K562 (cell line): Measurements from ENCODE around the gene TMEM273. TPM values are rescaled to one million over a fixed set of nuclear protein-coding genes. Genes with fewer than 3 reads are reported as not detected.
A peak's percentile ranks its signal among the peaks of the same experiment; 100 is the strongest.

Experiments used
- BRD9 ChIP-seq: fragments of 450-650 bp; IDR thresholded peaks from 2 replicates; pipeline ENCODE4 v1.6.1; 2018; ENCODE audit warnings: low read depth; ENCODE audit not compliant: partially characterized antibody
- CEBPG ChIP-seq, 3 experiments: fragments of 200-800 bp in 1 of 3; sonication (Bioruptor generic) in 1 of 3; sonication (generic) in 1 of 3; formaldehyde crosslinking in 1 of 3; IDR thresholded peaks in 2 of 3; conservative IDR thresholded peaks in 1 of 3; 2 replicates each; pipeline versions ENCODE4 v1.6.1 to v1.8.0; 2016 to 2022; ENCODE audit warnings: missing compliant biosample characterization in 2 of 3, missing genetic modification characterization in 2 of 3, mild to moderate bottlenecking in 1 of 3, missing genetic modification reagents in 1 of 3
- DEAF1 ChIP-seq: fragments of 450-650 bp; formaldehyde crosslinking; IDR thresholded peaks from 2 replicates; pipeline ENCODE4 v1.4.0; 2020; ENCODE audit warnings: mild to moderate bottlenecking, moderate library complexity
- EP300 ChIP-seq: IDR thresholded peaks from 2 replicates; pipeline ENCODE4 v1.6.1; 2012; ENCODE audit warnings: low read length, improper control_type of control experiment
- FOXK1 ChIP-seq: sonication (generic); formaldehyde crosslinking; IDR thresholded peaks from 2 replicates; pipeline ENCODE4 v1.8.0; 2022; ENCODE audit warnings: missing genetic modification reagents, mild to moderate bottlenecking, borderline replicate concordance
- GATAD2A ChIP-seq: fragments of 450-650 bp; IDR thresholded peaks from 2 replicates; pipeline ENCODE4 v1.6.1; 2017
- HDAC3 ChIP-seq: fragments of 450-650 bp; IDR thresholded peaks from 2 replicates; pipeline ENCODE4 v1.6.1; 2018; ENCODE audit warnings: borderline replicate concordance, mild to moderate bottlenecking, moderate library complexity; ENCODE audit not compliant: partially characterized antibody
- HMG20B ChIP-seq: fragments of 250-450 bp; sonication (Bioruptor Pico); IDR thresholded peaks from 2 replicates; pipeline ENCODE4 v1.5.0; 2021; ENCODE audit warnings: mild to moderate bottlenecking
- JUNB ChIP-seq: fragments of 450-650 bp; formaldehyde crosslinking; conservative IDR thresholded peaks from 2 replicates; pipeline ENCODE4 v1.4.0; 2020; ENCODE audit warnings: mild to moderate bottlenecking
- KDM4B ChIP-seq, 2 experiments: fragments of 450-650 bp in 1 of 2; sonication (generic) in 1 of 2; IDR thresholded peaks; 2 replicates each; pipeline ENCODE4 v1.6.1; 2016 to 2017; ENCODE audit warnings: borderline replicate concordance in 2 of 2, antibody characterized with exemption in 1 of 2, low read depth in 1 of 2, mild to moderate bottlenecking in 1 of 2
- PHF8 ChIP-seq: fragments of 200-600 bp; sonication (generic); IDR thresholded peaks from 2 replicates; pipeline ENCODE4 v1.6.1; 2012; ENCODE audit warnings: mixed run types, mild to moderate bottlenecking, inconsistent platforms, low read length, moderate library complexity, borderline replicate concordance
- POLR2AphosphoS2 ChIP-seq: IDR thresholded peaks from 2 replicates; pipeline ENCODE4 v1.6.1; 2012; ENCODE audit warnings: low read length, improper control_type of control experiment
- UBTF ChIP-seq, 2 experiments: IDR thresholded peaks; 2 replicates each; pipeline ENCODE4 v1.6.1; 2012; ENCODE audit warnings: improper control_type of control experiment in 2 of 2, low read depth in 2 of 2, low read length in 2 of 2, borderline replicate concordance in 1 of 2
- ZNF146 ChIP-seq: IDR thresholded peaks from one replicate; pipeline ENCODE4 v1.6.1; 2018; ENCODE audit warnings: missing compliant biosample characterization; ENCODE audit not compliant: unreplicated experiment
- ZNF354B ChIP-seq: fragments of 250-450 bp; sonication (Bioruptor Pico); IDR thresholded peaks from 2 replicates; pipeline ENCODE4 v1.4.0; 2020
- ZNF431 ChIP-seq: sonication (generic); formaldehyde crosslinking; IDR thresholded peaks from 2 replicates; pipeline ENCODE4 v1.8.0; 2022; ENCODE audit warnings: mild to moderate bottlenecking, missing genetic modification reagents
- ZNF445 ChIP-seq: fragments of 250-450 bp; sonication (Bioruptor Pico); IDR thresholded peaks from 2 replicates; pipeline ENCODE4 v1.4.0; 2020; ENCODE audit warnings: low read depth, mild to moderate bottlenecking, moderate library complexity
- polyA plus RNA-seq, 8 experiments: library from polyadenylated mRNA; depleted of rRNA in 4 of 8; stranded (reverse) in 5 of 8; unstranded in 3 of 8; fragments of >200 nt; fragmentation: Nextera tagmentation in 2 of 8; fragmentation: Illumina TruSeq in 1 of 8; extraction: Ambion mirVana in 2 of 8; extraction: Trizol in 1 of 8; gene quantifications; 2 replicates each; pipeline versions ENCODE4 v1.2.1 to v1.2.3, GENCODE V29; 2011 to 2014; ENCODE audit warnings: inconsistent platforms in 1 of 8, missing spikeins in 1 of 8
- total RNA-seq, 7 experiments: library from RNA; depleted of rRNA in 6 of 7; stranded (reverse); fragments of >200 nt in 6 of 7; fragmentation: Illumina TruSeq in 2 of 7; extraction: Trizol in 2 of 7; gene quantifications; 2 replicates each; pipeline versions ENCODE4 v1.2.1 to v1.2.3, GENCODE V29; 2011 to 2021; ENCODE audit warnings: low replicate concordance in 1 of 7
- TF ChIP-seq, protein P1 (sequence below): IDR thresholded peaks from 2 replicates; pipeline ENCODE4 v1.6.1; 2011; ENCODE audit not compliant: insufficient read length; ENCODE audit errors: extremely low read depth
- TF ChIP-seq, protein P2 (sequence below): sonication (generic); formaldehyde crosslinking; IDR thresholded peaks from 2 replicates; pipeline ENCODE4 v1.8.0; 2022; ENCODE audit warnings: mild to moderate bottlenecking, missing genetic modification reagents

The TMEM273 gene
- total and polyA plus RNA-seq, 9 of the 15 experiments (the other 6 are each of a cell fraction or from before 2014, with no cell fraction given) = 39.2 to 131 (median 95.6) TPM

DNA sequence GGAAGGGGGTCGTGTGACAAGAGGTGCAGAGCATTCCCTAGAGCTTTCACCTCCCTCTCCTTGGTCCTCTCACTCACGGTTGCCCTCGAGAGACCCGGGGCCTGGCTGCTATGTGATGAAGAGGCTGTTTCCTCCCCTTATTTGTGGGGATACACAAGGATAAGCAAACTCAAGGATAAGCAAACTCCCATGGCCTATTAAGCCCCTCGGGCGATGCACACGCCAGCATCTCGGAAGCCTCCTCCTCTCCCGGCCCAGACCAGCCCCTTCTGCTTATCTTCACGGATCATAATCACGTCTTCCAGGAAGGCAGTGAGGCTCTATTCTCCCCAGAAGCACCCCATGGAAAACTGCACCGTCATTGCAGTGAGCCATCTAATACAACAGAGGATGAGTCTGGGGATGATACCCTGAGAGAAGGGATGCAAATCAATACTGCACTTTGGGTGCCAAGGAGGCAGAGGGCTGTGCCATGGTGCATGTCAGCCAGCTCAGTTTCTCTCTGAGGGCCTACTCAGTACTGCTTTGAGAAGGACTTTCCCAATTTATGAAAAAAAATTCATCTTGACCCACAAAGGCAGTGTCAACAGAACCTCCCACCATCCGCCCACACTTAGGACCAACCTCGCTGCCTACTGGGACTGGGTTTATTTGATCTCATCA is 22.2 kb downstream of the TMEM273 start (continued):
- TF ChIP-seq HDAC3 (no peak), PHF8 (no peak), JUNB (CRISPR knock-in tag) (no peak; the same call in 1 of the 2 replicates), BRD9 (no peak), ZNF146 (CRISPR knock-in tag) (no peak), HMG20B (CRISPR knock-in tag) (no peak), UBTF (IDR thresholded peaks at IDR 0.05; ENCODE audit: borderline replicate concordance in 1 of 2, low read depth in 2 of 2, low read length in 2 of 2) (peak in 1 of 2 experiments; percentile 53; a peak in 1 of 4 replicates), ZNF445 (CRISPR knock-in tag) (peak; percentile 38; the same call in 1 of the 2 replicates), FOXK1 (CRISPR knock-in tag) (no peak), EP300 (peak; percentile 91), KDM4B (IDR thresholded peaks at IDR 0.05; ENCODE audit: borderline replicate concordance in 2 of 2, low read depth in 1 of 2) (no peak), DEAF1 (CRISPR knock-in tag) (0 out of 2 replicates have a peak, but pooled peaks have one; percentile 15), ZNF354B (0 out of 2 replicates have a peak, but pooled peaks have one; percentile 26), ZNF431 (CRISPR knock-in tag) (no peak), GATAD2A (peak; percentile 98), POLR2AphosphoS2 (no peak), CEBPG (CRISPR knock-in tag; IDR thresholded peaks at IDR 0.05) (no peak), CEBPG (tag; conservative IDR thresholded peaks at IDR 0.05 in 1 of 2, IDR thresholded peaks at IDR 0.05 in 1 of 2) (no peak)
- TF ChIP-seq, protein P1, sequence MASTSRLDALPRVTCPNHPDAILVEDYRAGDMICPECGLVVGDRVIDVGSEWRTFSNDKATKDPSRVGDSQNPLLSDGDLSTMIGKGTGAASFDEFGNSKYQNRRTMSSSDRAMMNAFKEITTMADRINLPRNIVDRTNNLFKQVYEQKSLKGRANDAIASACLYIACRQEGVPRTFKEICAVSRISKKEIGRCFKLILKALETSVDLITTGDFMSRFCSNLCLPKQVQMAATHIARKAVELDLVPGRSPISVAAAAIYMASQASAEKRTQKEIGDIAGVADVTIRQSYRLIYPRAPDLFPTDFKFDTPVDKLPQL = no peak
- TF ChIP-seq, protein P2, sequence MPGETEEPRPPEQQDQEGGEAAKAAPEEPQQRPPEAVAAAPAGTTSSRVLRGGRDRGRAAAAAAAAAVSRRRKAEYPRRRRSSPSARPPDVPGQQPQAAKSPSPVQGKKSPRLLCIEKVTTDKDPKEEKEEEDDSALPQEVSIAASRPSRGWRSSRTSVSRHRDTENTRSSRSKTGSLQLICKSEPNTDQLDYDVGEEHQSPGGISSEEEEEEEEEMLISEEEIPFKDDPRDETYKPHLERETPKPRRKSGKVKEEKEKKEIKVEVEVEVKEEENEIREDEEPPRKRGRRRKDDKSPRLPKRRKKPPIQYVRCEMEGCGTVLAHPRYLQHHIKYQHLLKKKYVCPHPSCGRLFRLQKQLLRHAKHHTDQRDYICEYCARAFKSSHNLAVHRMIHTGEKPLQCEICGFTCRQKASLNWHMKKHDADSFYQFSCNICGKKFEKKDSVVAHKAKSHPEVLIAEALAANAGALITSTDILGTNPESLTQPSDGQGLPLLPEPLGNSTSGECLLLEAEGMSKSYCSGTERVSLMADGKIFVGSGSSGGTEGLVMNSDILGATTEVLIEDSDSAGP (CRISPR knock-in tag) = no peak
